Karpas-422 (cell line): ENCODE measurements around the gene WEE2. TPM values are rescaled to one million over a fixed set of nuclear protein-coding genes. Genes with fewer than 3 reads are reported as not detected.
"Not testable (repeated sequence)": the region's sequence is repeated elsewhere in the genome, so short reads cannot be mapped to it uniquely, and the experiment has no call there.

Experiments
- DNase-seq: peaks from one replicate; pipeline ENCODE4 v3.0.0-alpha.2; 2015
- H2AFZ ChIP-seq: fragments of 200-600 bp; sonication (generic); 2 replicates; pipeline ENCODE4 v1.6.1; 2014; ENCODE audit warnings: antibody characterized with exemption, low read length, mixed read lengths
- H3K27ac ChIP-seq: fragments of 200-600 bp; sonication (generic); 2 replicates; pipeline ENCODE4 v1.5.1; 2014; ENCODE audit warnings: mild to moderate bottlenecking, low read length, moderate library complexity
- H3K27me3 ChIP-seq: fragments of 200-600 bp; sonication (generic); 2 replicates; pipeline ENCODE4 v1.6.1; 2014; ENCODE audit warnings: low read length, mixed read lengths
- H3K36me3 ChIP-seq: fragments of 200-600 bp; sonication (generic); 2 replicates; pipeline ENCODE4 v1.6.1; 2014; ENCODE audit warnings: low read length, mixed read lengths; ENCODE audit not compliant: insufficient read depth
- H3K4me1 ChIP-seq: fragments of 200-600 bp; sonication (generic); 2 replicates; pipeline ENCODE4 v1.6.1; 2014; ENCODE audit warnings: mild to moderate bottlenecking, low read length, mixed read lengths
- H3K4me2 ChIP-seq: fragments of 200-600 bp; sonication (generic); 2 replicates; pipeline ENCODE4 v1.6.1; 2014; ENCODE audit warnings: low read length, low read depth, mild to moderate bottlenecking; ENCODE audit not compliant: poor library complexity, severe bottlenecking
- H3K4me3 ChIP-seq: fragments of 200-600 bp; sonication (generic); 2 replicates; pipeline ENCODE4 v1.5.1; 2014; ENCODE audit warnings: mild to moderate bottlenecking, antibody characterized with exemption, low read length, mixed read lengths
- H3K79me2 ChIP-seq: fragments of 200-600 bp; sonication (generic); 2 replicates; pipeline ENCODE4 v1.6.1; 2014; ENCODE audit warnings: mild to moderate bottlenecking, low read length, mixed read lengths
- H3K9ac ChIP-seq: fragments of 200-600 bp; sonication (generic); 2 replicates; pipeline ENCODE4 v1.6.0; 2014; ENCODE audit warnings: low read length
- H3K9me2 ChIP-seq: fragments of 200-600 bp; sonication (generic), shearing (Covaris generic); replicated peaks from 2 replicates; pipeline ENCODE4 v1.6.0; 2014; ENCODE audit warnings: mild to moderate bottlenecking, low read length, moderate library complexity; ENCODE audit not compliant: insufficient read depth
- H3K9me3 ChIP-seq: fragments of 300-700, 200-600 bp; sonication (generic); 2 replicates; pipeline ENCODE4 v1.6.1; 2014; ENCODE audit warnings: low read length, mixed read lengths
- H4K20me1 ChIP-seq: fragments of 200-600 bp; sonication (generic); 2 replicates; pipeline ENCODE4 v1.6.1; 2014; ENCODE audit warnings: mild to moderate bottlenecking, antibody characterized with exemption, low read length, low read depth; ENCODE audit not compliant: insufficient read depth
- small RNA-seq: library from RNA; depleted of rRNA; stranded (forward); fragments of <200 nt; gene quantifications from one replicate; pipeline ENCODE3, GENCODE V24; 2014
- total RNA-seq: library from RNA; depleted of rRNA; stranded (reverse); fragments of >200 nt; shearing (Covaris generic); gene quantifications from 2 replicates; pipeline ENCODE4 v1.2.3, GENCODE V29; 2014; ENCODE audit warnings: low replicate concordance; rRNA removed

WEE2 gene
- total RNA-seq, 1 experiment from 2014 or later: not detected

- H3K79me2 ChIP-seq, H2AFZ ChIP-seq, H3K4me1 ChIP-seq, H4K20me1 ChIP-seq, H3K4me3 ChIP-seq, H3K9me2 ChIP-seq, H3K27me3 ChIP-seq, H3K4me2 ChIP-seq, H3K27ac ChIP-seq, H3K9ac ChIP-seq: not testable (repeated sequence)
- H3K36me3 ChIP-seq: peaks cover 67% of the 10 kb centered on the region
- peaks cover 20% of the 10 kb centered on the region for H3K9me3 ChIP-seq
- peak; percentile 61 for DNase-seq
Measured at GRCh38 chr7:141751904-141752303, 43.8 kb downstream of the WEE2 start.

DNA sequence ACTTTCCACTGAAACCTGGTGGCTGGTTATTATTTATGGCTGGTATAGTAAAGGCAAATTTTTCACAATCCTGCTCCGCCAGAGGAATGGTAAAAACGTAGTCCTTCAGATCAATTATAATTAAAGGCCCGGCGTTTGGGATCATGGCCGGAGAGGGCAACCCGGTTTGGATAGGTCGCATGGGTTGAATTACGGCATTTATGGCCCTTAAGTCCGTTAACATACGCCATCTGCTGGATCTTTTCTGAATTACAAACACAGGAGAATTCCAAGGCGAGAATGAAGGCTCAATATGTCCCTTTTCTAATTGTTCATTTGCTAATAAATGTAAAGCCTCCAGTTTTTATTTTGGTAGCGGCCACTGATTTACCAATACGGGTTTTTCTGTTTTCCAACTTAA, 44.5 kb downstream of the WEE2 start:
- peaks cover 20% of the 10 kb centered on the region for H3K9me3 ChIP-seq
- no peak overlapping the region for H3K4me3 ChIP-seq
- no peaks in the 10 kb centered on the region for H3K27me3 ChIP-seq
- peaks cover 64% of the 10 kb centered on the region for H3K36me3 ChIP-seq
- H4K20me1 ChIP-seq: no peaks in the 10 kb centered on the region
- DNase-seq: peak; percentile 49
- no peak overlapping the region for H3K9ac ChIP-seq
- no peak overlapping the region for H2AFZ ChIP-seq
- no peak overlapping the region for H3K4me2 ChIP-seq
- no peaks in the 10 kb centered on the region for H3K9me2 ChIP-seq
- no peaks in the 10 kb centered on the region for H3K79me2 ChIP-seq
- no peak overlapping the region for H3K27ac ChIP-seq
- no peaks in the 10 kb centered on the region for H3K4me1 ChIP-seq

- H3K4me3 ChIP-seq: no peak overlapping the region
- no peak overlapping the region for H2AFZ ChIP-seq
- H3K9ac ChIP-seq: no peak overlapping the region
- no peaks in the 10 kb centered on the region for H3K79me2 ChIP-seq
- H3K36me3 ChIP-seq: peaks cover 47% of the 10 kb centered on the region
- no peaks in the 10 kb centered on the region for H3K27me3 ChIP-seq
- no peaks in the 10 kb centered on the region for H4K20me1 ChIP-seq
- no peaks in the 10 kb centered on the region for H3K4me1 ChIP-seq
- no peak overlapping the region for H3K27ac ChIP-seq
- DNase-seq: peak; percentile 77
- H3K9me3 ChIP-seq: peaks cover 18% of the 10 kb centered on the region
- no peaks in the 10 kb centered on the region for H3K9me2 ChIP-seq
- no peak overlapping the region for H3K4me2 ChIP-seq
Measured at GRCh38 chr7:141754939-141755338, 46.8 kb downstream of the WEE2 start.

- Histone ChIP-seq H3K9ac (no peak within 1 kb of the TSS), H3K9me2 (no peaks in the 10 kb centered on the region), H3K27me3 (no peaks in the 10 kb centered on the region), H3K79me2 (no peaks in the 10 kb centered on the region), H3K36me3 (peaks cover 3% of the 10 kb centered on the region; the same call in 1 of the 2 replicates), H3K4me1 (no peaks in the 10 kb centered on the region), H3K9me3 (no peaks in the 10 kb centered on the region), H4K20me1 (no peaks in the 10 kb centered on the region), H2AFZ (no peak within 1 kb of the TSS), H3K27ac (no peak within 1 kb of the TSS), H3K4me3 (no peak within 1 kb of the TSS), H3K4me2 (no peak within 1 kb of the TSS)
- DNase-seq: no peak
Measured at GRCh38 chr7:141763797-141764196, 55.6 kb downstream of the WEE2 start, which contains the start of gene TAS2R3. TSS of gene TAS2R3 (plus strand) at chr7:141764097. CDS start at chr7:141764159, 62 bp downstream.

GRCh38 chr7:141770083-141770583, 62.0 kb downstream of the WEE2 start:
- not testable (repeated sequence) for H3K36me3 ChIP-seq, H4K20me1 ChIP-seq, H3K27me3 ChIP-seq, H3K4me1 ChIP-seq, H3K4me3 ChIP-seq, H3K79me2 ChIP-seq, H3K27ac ChIP-seq, H3K9ac ChIP-seq, H3K9me2 ChIP-seq, DNase-seq, H3K4me2 ChIP-seq, H2AFZ ChIP-seq, H3K9me3 ChIP-seq

DNA sequence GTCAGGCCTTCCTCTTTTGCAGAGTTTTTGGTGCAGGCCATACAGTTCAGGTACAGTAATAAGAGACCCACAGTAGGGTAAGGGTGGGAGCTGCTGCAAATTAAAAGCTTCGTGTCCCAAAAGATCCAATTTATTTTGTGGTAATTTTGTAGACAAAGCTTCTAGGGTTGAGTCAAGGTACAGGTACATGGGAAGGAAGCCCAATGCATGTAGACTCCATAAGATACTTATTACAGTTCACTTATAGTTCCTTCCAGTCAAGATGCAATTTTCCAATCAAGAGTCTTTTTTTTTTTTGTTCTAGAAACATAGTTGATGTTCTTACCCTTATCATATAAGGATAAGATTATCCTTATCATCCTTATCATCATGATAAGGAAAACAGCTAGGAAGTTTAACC, 68.2 kb downstream of the WEE2 start, which contains the start of gene TAS2R4:
TAS2R4 (plus strand) TSS at position 301 of the 400 bp plus-strand sequence. CDS start 1,815 bp downstream, outside the sequence.
- H3K27me3 ChIP-seq: no peaks in the 10 kb centered on the region
- H3K4me1 ChIP-seq: no peaks in the 10 kb centered on the region
- no peak within 1 kb of the TSS for H3K9ac ChIP-seq
- H3K9me3 ChIP-seq: no peaks in the 10 kb centered on the region
- H4K20me1 ChIP-seq: no peaks in the 10 kb centered on the region
- no peaks in the 10 kb centered on the region for H3K36me3 ChIP-seq
- H3K9me2 ChIP-seq: no peaks in the 10 kb centered on the region
- DNase-seq: no peak
- no peaks in the 10 kb centered on the region for H3K79me2 ChIP-seq
- no peak within 1 kb of the TSS for H3K27ac ChIP-seq
- no peak within 1 kb of the TSS for H3K4me2 ChIP-seq
- H3K4me3 ChIP-seq: no peak within 1 kb of the TSS
- H2AFZ ChIP-seq: no peak within 1 kb of the TSS

Small RNA genes within 50 kb of the gene (small RNA-seq; reads per million reads assigned to genes)
- gene RNU1-82P: not detected

Other genes with a start within 250 kb of the WEE2 start
- 48.9 and 53.0 TPM in 2 replicates for gene AGK, start 156.9 kb upstream of the WEE2 start, total RNA-seq
- 16.2 and 17.9 TPM in 2 replicates for gene DENND11, start 6.2 kb upstream of the WEE2 start, total RNA-seq
- gene SSBP1, start 30.0 kb downstream of the WEE2 start, total RNA-seq: 176 and 231 TPM in 2 replicates
- gene TAS2R3, start 55.7 kb downstream of the WEE2 start, total RNA-seq: 0.94 and 1.0 TPM in 2 replicates
- 0.43 and 1.3 TPM in 2 replicates for gene TAS2R4, start 68.3 kb downstream of the WEE2 start, total RNA-seq
- gene TAS2R5, start 81.9 kb downstream of the WEE2 start, total RNA-seq: 0.90 and 2.5 TPM in 2 replicates
- not detected in 2 replicates for gene PRSS37, start 133.1 kb downstream of the WEE2 start, total RNA-seq
- gene OR9A4, start 208.0 kb downstream of the WEE2 start, total RNA-seq: not detected in 2 replicates
- not detected in 2 replicates for gene CLEC5A, start 238.6 kb downstream of the WEE2 start, total RNA-seq